HepG2 (cell line): ENCODE measurements around the gene KPNB1.

Experiments used
- CTCF ChIP-seq: sonication (generic); formaldehyde crosslinking; IDR thresholded peaks from 2 replicates; pipeline ENCODE4 v1.5.0; 2020; ENCODE audit warnings: mild to moderate bottlenecking, missing genetic modification reagents, moderate library complexity
- IKZF1 ChIP-seq: fragments of 450-650 bp; IDR thresholded peaks from 2 replicates; pipeline ENCODE4 v1.7.1; 2016
- PBX2 ChIP-seq: IDR thresholded peaks from 2 replicates; pipeline ENCODE4 v1.6.1; 2016; ENCODE audit warnings: control low read depth
- YEATS4 ChIP-seq: sonication (generic); formaldehyde crosslinking; IDR thresholded peaks from 2 replicates; pipeline ENCODE4 v1.4.0; 2020; ENCODE audit warnings: missing genetic modification reagents, borderline replicate concordance
- ZNF775 ChIP-seq: sonication (generic); formaldehyde crosslinking; IDR thresholded peaks from 2 replicates; pipeline ENCODE4 v1.4.0; 2020; ENCODE audit warnings: missing genetic modification reagents, mild to moderate bottlenecking, moderate library complexity, borderline replicate concordance

- TF ChIP-seq YEATS4 (CRISPR knock-in tag) (no peak), PBX2 (CRISPR knock-in tag) (no peak), CTCF (no peak), ZNF775 (CRISPR knock-in tag) (no peak), IKZF1 (no peak)
Measured at GRCh38 chr17:47732399-47733046, 82.8 kb downstream of the KPNB1 start.
